MV-4-11 (cell line): ENCODE results near the gene CMTR1.
"Not testable (repeated sequence)": the region's sequence is repeated elsewhere in the genome, so short reads cannot be mapped to it uniquely, and the experiment has no call there.

Source experiments
- DNase-seq: peaks from one replicate; lab custom pipeline; 2025; lab: John Stamatoyannopoulos, UW

The CMTR1 gene

DNA sequence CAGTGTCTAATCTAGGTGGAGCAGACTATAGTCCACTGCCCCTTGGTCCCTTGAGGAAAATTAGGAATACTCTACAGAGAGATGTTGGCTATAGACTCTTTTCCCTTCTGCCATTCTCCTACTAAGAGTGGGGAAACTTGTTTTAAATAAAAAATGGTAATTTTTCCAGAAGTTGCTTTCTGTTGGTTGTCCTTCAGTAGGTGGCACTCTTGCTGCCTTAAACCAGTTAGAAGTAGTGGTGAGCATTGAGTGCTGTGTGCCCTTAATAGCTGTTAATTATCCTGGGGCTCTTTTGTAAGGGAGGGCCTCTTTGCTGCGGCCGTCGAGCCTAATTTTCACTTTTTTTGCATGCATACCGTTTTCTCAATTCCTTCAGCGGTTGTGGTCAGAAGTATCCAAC, 2.8 kb downstream of the CMTR1 start:
- DNase-seq, result no peak

DNA sequence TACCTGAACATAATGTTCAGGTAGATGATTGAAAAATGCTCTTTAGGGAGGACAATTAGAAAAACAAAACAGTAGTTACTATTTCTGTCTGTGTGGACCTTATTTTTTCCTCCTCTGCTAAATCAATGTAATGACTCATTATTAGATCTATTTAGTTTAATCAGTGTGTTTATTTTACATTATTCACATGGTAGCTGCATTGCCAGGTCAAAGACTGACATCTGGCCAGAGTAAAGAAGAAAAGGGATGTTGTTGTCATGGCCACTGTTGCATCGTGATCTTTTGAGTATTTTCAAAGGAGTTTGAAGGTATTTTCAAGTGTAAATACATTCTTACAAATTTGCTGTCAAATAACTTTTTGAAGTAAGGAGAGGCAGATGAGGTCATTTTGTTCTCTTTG, 5.9 kb downstream of the CMTR1 start:
- no peak for DNase-seq

DNA sequence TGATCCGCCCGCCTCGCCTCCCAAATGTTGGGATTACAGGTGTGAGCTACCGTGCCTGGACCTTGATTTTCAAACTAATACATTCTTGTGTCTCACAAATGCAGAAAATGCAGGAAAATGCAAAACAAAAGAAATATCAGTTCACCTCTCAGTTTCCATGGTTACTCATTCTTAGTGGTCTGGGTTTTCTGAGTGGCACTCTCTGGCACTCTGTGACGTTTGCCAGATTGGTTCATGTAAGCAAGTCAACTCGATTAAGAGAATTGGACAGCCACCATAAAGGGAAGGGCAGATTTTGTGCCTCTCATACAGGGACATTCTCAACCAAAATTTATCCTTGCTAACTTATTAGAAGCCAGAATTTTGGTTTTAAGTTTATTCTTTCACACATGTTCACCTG, 8.6 kb downstream of the CMTR1 start:
- no peak for DNase-seq

DNA sequence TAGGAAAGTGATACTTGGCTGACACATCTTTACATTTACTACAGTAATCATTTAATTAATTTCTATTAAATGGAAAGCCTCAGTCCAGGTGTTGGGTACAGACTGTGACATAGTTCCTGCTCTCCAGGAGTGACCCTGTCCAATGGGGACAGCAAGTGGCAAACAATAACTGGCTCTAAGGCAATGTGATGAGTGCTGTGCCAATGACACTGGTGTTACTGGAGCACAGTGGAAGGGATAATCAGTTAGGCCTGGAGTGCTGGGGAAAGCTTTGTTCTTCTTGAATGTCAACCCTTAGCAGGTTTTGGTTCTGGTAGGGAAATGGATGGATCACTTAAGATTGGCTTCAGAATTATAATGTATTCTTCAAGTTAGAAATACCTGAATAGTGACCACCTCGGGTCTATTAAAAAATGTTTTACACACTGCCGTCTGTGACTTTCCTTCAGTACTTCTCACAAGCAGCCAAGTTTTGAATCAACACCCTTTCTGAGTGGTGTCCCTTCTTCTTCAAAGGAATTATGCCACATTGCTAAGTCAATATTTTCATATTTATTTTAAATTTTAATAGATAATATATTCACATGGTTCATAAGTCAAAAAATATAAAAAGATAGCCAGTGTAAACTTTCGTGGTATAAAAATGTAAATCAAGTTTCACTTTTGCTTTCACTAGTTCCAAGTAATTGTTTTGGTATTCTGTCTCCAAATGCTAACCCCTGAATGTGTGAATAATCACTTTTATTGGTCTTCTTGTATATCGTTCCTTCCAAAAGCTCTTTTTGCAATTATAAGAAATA, 9.6 kb downstream of the CMTR1 start:
- DNase-seq, result no peak

DNA sequence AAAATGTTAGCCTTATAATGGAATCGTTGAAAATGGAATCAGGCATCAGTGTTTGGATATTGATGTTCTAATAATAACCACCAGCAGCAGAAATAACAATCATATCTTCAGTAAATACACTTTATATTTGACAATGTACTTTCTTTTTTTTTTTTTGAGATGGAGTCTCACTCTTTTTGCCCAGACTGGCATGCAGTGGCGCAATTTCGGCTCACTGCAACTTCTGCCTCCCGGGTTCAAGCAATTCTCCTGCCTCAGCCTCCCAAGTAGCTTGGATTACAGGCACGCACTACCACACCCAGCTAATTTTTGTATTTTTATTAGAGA, 10.2 kb downstream of the CMTR1 start:
- not testable (repeated sequence) for DNase-seq

DNA sequence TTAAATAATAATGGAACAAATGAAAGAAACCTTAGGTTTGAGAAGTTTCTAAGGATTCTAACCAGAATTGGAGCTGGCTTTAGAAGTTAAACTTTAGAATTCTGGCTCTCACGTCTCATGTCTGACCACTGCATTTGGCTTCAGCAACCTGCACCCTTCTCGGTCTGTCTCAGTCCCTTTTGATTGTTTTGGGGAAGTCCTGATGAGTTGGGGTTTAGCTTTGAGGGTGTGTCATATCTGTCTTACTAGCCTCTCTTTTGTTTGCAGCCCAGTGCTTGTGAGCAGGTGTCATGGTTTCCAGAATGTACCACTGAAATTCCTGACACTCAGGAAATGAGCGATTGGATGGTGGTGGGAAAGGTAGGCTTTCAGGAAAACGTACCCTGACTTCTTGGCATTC, 17.0 kb downstream of the CMTR1 start:
- no peak for DNase-seq

DNA sequence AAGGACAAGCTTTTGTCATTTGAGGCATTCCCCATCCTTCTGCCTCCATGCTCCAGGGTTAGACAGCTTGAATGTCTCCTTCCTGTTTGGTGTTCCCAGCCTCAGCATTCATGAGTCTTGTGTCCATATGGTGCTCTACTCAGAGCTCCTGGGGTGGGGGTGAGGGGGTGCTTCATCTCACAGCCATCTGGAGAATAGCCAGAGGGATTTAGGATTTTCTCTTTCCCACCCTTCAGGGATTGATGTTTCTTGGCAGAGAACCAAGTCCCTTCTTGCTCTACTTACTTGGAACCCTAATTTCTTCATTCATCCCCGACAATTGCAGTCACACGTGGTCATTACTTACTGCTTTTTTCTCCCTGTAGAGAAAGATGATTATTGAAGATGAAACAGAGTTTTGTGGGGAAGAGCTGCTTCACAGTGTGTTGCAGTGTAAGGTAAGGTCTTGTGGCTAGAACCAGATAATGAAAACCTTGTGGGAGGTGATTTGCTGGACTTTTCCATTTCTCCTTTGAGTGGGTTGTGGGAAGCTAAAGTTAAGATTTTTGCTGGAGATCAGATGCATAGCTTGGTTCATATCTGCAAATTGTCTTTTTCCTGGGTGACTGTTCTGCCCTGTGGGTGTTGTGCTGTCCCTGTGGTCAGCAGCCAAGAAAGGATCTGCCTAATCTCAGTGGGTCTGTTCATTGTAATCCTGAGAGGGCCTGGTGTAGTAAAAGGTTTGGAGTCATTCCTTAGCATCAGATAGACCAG, 18.6 kb downstream of the CMTR1 start:
- no peak for DNase-seq

DNA sequence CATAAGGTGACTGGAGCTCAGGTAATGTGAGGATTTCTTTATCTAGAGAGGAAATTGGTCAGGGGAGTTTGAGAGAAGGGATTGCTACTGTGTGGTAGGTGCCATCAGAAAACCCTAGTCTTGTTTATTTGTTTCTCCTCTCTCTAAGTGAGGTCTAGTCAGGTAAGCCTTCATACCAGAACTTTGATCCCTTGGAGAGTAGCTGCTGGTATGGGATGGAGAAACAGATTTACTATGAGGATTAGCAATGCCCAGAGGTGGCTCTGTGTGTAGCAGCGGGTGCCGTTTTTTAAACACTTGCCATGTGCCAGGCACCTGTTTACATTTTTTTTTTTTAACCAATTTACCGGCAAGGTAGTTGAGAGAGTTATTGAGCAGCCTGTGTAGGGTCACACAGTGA, 19.5 kb downstream of the CMTR1 start:
- no peak for DNase-seq

DNA sequence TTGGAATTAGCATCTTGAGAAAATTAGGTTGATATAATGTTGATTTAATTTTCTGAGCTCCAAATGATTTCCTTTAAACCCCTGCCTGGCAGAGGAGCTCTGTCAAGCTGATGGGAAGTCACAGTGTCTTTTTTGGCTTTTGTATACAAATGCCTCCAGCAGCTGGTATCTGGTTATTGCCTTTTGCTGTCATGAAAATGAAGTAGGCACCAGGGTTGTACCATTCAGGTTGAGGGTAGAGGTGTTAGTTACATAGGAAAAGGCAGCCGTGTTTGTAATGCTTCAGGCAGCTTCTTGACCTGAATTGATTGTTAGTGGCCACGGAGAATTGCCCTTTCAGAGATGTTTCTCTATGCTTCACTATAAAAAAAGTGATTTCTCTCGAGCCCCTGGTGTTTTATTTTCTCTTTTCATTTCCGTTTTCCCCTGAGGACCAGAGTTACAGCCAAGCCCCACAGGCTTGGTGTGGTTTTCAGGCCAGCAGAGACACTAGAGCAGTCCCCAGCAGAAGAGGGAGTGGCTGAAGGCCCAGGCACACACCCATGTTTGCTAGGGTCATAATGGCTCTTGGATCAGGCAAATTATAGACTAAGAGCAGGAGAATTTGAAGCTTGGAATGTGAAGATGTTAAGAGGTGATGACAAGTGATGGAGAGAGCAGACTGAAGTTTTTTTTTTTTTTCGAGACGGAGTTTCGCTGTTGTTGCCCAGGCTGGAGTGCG, 21.6 kb downstream of the CMTR1 start:
- DNase-seq, result no peak

DNA sequence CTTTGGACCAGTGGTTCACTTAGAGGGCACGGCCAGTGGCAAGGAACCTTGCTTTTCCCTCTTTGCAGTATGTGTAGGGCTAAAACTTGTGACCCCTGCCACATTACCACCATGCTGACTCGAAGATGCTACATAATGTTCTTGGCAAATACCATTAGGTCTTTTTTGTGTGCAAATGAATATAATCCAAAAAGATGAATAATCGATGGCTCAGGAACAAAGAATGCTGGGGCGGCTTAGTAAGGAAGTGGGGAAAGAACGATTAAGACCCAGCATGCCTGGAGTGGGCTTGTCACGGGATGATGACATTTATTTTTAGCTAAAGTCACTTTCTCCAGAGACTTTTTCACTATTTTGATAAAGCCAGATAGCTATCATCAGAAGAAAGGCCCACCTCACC, 23.1 kb downstream of the CMTR1 start:
- no peak for DNase-seq

DNA sequence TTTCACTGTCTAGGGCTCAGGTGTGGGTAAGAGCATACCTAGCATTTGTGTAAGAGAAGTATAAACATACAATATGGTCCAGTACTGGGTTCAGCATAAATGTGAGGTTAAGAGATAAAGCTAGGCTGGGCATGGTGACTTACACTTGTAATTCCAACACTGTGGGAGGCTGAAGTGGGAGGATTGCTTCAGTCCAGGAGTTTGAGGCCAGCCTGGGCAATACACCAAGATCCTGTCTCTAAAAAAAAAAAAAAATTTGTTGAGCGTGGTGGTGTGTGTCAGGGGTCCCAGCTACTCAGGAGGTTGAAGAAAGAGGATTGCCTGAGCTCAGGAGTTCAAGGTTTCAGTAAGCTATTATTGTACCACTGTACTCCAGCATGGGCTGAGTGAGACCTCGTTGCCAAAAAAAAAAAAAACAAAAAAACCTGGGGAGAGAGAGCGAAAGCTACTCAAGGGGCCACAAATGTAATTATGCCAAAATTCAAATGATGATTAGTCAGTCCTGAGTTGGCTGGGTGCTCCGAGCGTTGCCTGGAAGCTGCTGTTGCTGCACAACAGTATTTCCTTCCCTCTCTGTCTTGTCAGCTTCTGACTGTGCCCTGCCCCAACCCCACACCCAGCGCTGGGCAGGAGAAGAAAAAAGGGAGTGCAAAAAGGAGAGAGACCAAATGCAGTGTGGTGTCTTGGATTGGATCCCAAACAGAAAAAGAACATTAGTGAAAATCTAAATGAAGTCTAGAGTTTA, 24.0 kb downstream of the CMTR1 start:
- DNase-seq, result no peak

DNA sequence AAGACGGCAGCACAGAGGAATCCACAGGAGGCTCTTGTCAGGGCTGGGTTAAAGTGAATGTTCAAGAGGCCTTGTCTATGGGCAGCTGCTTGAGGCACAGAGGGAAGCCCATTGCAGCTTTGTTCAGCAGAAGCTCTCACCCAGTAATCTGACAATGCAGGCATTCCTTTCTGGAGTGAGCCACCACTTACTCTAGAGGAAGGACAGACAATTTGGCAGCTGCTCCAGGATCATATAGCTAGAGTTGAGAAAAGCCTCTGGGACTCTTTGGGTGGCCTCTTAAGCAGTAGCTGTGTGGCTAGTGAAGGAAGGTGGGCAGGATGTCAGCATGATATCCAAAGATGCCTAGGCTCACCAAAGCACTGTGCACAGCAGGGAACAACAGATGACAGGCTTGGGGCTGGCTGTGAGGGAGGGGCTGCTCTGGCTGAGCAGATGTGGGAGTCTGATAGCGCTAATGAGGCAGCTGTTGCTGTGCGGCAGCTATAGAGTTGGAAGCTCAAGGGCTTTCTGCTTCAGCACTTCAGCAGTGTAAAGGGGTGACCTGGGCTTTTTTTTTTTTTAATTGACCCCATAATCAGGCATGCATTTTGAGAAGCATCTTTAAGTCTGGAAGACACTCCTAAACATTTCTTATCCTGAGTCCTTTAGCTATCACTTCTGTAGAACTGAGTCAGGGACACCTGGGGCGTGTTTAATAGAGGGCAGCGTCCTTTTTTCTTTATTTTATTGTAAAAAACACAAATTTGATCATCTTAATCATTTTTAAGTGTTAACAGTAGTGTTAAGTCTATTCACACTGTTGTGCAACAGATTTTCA, 27.2 kb downstream of the CMTR1 start:
- no peak for DNase-seq

DNA sequence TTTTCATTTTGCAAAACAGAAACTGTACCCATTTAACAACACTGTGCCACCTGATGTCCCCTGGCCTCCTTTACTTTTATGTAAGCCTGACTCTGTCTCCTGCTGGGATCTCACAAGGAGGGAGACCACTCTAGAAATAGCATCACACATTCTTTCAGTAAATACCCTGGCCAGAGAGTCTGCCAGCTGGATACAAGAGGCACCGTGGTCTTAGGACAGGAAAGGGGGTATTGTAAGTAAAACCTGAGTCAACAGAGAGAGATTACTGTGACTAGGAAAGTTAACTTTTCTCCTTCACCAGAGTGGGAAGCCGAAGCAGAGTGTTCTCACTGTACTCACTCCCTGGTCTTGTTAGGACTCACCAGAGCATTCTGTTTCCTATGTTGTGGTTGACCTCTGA, 27.8 kb downstream of the CMTR1 start:
- DNase-seq, result no peak

DNA sequence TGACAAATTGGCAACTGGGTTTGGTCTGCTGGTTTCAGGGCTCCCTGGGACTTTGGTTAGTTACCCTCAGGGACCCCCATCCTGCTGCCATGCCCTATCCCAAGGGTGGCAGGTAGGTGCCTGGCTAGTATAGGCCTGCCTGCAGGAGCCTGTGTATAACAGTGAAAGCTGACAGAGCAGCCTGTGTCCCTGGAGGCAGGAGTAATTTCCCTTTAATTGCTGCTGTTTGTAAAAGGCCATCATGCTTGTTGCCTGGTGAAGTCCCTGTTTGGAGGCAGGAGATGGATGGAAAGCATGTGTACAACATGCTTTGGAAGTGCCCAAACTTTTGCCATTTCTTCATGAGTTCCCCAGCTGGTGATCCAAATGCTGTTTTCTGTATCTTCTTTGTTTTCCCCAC, 30.1 kb downstream of the CMTR1 start:
- no peak for DNase-seq

DNA sequence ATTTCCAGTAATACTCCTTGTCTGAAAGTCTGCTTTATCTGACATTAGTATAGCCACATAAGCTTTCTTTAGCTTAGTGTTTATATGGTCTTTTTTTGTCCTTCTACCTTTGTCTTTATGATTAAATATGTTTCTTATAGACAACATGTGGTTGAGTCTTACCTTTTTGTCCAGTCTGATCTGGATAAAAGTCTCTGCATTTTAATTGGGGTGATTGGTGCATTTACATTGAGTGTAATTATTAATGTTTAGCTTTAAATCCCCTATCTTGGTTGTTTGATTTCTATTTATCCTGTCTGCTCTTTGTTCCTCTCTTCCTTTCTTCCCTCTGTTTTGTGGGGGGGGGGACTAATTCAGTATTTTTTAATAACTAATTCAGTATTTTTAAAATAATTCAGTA, 34.7 kb downstream of the CMTR1 start:
- no peak for DNase-seq

DNA sequence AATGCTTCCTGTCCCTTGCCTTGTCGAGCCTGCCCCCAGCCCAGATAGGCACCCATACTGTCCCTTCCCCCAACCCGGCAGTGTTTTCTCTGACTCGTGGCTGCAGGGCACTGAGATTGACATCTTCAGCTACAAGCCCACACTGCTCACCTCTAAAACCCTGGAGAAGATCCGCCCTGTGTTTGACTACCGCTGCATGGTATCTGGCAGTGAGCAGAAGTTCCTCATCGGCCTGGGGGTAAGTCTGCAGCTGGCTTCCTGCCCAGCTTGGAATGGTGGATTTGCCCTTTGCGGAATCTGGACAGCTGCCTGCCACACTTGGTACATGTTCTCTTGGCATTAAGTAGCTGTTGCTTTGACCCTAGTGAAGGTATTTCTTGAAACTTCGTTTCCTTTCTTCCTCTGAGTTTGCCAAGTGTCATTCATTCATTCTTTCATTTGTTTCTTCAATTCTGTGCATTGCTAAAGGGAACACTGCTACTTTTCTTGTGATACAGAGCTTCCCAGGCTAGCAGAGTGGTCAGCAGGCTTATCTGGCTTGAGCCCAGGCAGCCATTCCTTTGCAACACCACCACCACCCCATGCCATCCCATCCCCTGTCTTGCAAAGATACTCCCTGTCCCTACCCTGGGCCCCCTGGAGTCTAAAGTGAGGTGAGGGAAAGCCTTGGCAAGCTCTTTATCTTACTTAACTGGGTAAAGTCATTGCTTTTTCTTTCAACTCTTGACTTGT, 40.5 kb downstream of the CMTR1 start:
- no peak for DNase-seq

DNA sequence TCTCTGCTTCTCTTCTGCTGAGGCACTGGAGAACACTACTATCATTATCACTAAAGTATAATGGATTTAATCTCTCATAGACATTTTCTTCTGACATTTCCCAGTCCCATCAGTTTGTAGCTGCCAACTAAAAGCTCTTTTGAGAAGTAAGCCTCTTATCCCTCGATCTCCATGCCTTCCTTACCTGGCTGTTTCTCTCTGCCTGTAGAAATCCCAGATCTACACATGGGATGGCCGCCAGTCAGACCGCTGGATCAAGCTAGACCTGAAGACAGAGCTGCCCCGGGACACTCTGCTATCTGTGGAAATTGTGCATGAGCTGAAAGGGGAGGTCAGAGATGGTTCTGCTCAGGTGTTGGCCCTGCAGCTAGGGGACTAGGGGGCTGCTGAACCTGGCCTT, 41.3 kb downstream of the CMTR1 start:
- DNase-seq, result no peak

DNA sequence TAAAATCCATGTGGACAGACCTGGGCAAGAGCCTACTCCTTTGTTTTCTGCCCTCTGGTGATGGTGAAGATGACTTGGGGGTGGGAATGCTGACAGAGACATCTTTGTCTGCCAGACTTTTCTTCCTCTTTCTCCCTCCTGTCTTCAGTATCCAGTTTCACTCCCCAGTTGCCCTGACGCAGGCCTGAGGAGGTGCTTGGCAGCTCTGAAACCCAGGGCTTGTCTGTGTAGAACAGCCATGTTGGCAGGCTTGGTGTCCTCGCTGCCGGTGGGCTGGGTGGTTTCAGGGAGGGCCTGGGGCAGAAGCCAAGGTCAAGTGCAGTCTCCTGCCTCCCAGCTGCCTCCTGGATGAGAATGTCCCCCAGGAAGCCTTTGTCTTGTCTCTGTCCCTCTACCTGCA, 44.2 kb downstream of the CMTR1 start:
- no peak for DNase-seq

DNA sequence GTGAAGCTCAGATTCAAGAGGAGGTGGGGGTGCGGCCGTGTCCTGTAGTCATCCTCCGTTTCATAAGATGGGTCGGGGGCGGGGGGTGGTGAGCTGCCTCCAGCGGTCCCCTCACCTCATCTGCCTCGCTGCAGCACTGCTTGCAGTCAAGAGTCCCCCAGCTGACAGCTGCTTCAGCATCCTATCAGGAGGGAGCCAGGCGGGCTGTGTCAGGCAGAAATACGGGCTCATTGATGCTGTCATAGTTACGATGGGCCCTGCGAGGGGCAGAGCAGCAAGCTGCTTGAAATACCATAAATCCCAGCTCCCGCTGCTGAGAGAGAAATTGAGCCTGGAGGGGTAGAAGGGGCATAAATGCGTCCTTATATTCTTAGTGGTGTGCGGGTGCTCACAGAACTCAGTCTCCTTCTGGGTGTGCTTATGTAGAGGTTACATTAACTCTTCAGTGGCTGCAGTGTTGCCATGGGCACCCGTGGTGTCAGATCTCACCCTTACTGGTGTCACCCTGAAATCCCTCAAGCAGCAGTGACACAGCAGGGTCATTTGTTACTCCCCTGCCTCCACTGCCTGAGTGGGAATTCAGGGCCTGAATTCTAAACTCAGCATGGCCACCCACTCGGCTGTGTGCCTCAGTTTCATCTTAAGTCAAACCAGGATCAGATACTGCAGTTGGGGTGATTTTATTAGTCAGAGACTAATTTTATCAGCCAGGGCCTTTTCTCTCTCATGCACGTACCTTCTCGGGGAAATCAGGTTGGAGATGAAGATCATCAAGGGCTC, 44.8 kb downstream of the CMTR1 start:
- no peak for DNase-seq

DNA sequence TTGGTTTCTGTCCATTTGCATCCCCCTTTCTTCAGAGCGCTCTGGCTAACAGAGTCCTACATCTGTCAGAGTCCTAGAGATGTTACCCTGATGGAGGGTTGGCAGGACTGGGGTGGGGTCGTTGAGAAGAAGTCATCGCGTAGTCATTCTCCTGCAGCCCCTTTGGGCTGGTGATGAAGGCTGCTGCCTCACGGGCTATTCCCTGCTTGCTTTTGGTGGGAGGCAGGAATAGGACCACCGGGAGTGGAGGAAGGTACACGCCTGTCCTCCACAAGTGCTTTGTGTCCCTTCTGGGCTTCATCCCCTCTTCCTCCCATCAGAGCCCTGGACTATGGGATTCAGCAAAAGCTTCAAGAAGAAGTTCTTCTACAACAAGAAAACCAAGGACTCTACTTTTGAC, 45.8 kb downstream of the CMTR1 start:
- DNase-seq, result no peak
